Measurements from ENCODE around the gene USP11.
A peak's percentile ranks its signal among the peaks of the same experiment; 100 is the strongest.

The USP11 gene

DNA sequence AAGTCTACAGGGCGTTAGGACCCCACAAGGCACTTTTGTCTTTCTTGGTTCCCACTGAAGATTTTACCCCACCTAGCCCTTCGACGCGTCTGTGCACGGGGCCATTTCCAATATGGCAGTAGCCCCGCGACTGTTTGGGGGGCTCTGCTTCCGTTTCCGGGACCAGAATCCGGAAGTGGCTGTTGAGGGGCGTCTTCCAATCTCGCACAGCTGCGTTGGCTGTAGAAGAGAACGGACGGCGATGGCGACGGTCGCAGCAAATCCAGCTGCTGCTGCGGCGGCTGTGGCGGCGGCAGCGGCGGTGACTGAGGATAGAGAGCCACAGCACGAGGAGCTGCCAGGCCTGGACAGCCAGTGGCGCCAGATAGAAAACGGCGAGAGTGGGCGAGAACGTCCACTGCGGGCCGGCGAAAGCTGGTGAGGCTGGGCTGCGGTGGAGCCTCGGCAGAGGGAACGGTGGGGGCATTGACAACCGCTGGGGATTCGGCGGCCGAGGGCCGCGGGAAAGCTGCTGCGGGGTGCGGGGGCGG, at the start of gene USP11:
USP11 (plus strand) TSS at position 207 of the 530 bp plus-strand sequence; CDS start at position 242, 35 bp downstream.
- DNase-seq (ENCODE audit: low read depth) = peak; percentile 28

DNA sequence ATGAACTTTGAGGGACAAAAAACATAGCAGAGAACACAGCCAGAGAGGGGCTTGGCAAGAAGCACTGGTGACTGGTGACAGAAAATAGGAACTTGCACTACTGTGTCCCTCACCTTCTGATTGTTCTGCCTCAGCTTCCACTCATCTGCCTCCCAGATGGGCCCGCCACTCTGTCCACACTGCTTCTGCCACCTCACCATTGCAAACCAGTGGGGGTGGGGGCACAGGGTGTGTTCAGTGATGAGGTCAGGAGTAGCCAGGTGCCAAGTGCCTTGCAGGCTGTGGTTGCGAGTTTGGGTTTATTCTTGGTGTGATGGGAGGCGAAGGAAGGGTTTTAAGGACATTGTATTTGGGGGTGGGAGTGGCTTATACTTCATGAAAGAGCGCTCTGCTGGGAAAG, 48.3 kb upstream of the USP11 start:
- no peak for DNase-seq (ENCODE audit: low read depth)

DNA sequence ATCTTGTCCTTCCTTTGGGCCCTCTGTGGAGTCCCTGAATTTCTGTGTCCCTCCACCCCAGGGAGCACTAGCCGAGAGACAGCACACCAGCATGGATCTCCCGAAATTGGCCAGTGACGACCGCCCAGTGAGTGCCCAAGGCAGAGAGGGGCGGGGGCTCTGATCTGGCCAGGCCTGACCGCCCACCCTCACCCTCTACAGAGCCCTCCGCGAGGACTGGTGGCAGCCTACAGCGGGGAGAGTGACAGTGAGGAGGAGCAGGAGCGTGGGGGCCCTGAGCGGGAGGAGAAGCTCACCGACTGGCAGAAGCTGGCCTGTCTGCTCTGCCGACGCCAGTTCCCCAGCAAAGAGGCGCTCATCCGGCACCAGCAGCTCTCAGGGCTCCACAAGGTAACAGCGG, 47.6 kb upstream of the USP11 start:
- DNase-seq (ENCODE audit: low read depth) = no peak

DNA sequence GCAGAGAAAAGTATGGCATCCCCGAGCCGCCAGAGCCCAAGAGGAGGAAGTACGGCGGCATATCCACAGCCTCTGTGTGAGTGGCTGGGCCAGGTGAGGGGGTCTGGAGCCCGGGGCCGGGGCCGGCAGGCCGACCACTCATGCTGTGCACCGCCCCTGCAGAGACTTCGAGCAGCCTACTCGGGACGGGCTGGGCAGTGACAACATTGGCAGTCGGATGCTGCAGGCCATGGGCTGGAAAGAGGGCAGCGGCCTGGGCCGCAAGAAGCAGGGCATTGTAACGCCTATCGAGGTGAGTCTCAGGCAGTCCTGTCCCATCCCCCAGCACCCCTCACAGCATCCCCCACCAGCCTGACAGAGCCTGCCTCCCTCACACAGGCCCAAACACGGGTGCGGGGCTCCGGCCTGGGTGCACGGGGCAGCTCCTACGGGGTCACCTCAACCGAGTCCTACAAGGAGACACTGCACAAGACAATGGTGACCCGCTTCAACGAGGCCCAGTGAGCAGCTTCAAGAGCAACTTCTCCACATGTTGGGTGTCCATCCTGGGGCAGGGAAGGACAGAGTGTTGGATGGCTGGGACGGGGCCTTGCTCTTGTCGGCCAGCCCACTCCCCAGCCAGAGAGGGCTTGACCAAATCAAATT, 46.6 kb upstream of the USP11 start:
- DNase-seq (ENCODE audit: low read depth) = no peak

DNA sequence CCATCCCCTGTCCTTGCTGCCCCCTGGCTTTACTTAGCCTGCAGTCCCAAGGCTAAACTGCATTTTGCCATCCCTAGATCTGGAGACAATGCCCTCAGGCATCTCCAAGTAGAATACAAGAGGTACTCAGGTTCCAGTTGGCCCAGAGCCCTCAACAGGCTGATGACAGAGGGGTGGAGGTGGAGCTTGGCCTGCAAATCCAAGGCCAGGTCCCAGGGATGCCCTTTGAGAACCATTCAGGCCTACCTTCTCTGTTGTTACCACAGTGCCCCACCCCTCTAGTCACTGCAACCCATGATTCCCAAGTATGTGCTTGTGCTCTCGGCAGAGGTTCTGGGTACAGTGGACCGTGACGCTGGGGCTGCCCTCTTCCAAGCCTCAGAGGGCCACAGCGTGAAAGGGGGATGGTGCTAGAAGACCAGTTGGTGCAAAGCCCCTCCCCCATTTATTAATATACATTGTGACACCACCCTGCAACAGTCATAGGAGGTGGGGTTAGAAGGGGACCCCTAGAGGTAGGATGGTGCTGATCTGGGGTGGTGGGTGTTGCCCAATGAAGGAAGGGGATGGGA, 45.6 kb upstream of the USP11 start:
- DNase-seq (ENCODE audit: low read depth) = no peak

DNA sequence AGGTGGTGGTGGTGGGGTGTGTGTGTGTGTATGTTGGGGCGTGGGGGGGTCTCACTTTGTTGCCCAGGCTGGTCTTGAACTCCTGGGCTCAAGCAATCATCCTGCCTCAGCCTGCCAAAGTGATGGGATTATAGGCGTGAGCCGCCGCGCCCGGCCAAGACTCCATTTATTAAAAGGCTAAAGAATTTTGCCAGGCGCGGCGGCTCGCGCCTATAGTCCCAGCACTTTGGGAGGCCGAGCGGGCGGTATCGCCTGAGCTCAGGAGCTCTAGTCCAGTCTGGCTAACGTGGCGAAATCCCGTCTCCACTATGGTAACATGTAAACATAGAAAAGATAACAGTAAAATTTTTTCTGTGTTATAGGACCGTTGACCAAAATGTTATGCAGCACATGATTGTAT, 42.9 kb upstream of the USP11 start:
- DNase-seq (ENCODE audit: low read depth) = no peak

DNA sequence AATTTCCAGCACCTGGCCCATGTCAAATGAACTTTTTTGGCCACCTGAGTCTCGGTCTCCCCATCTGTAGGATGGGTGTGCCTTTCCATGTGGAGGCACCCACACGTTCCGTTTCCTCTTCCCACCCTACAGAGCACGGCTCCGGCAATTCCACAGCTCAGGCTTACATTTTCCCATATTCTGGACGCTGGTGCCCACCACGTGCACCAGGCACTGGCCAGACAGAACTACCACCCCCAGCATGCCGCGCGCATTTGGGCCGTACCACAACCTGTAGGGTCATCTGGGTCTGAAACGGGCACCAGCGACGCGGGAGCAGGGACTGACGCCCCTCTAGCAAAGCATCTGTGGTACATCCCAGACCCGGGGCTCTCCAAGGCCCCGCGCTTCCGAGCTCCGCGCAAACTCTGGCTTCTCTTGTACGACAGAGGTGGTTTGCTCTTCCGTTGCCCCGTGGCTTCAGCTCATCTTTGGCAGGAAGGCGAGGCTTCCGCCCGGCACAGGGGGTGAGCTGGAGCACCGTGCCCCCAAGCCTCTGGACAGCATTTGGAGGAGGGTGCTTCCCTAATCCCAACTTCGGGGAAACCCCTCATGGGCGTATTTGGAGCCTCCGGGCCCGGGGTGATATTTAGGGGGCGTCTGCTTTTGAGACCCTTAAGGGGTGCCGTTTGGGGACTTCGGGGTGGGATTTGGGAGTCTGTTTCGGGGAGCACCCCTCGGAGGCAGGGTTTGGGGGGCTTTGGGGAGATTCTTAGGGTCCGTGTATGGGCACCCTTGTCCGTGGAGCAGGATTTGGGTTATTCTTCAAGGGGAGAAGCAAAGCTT, 42.2 kb upstream of the USP11 start:
- peak; percentile 63 for DNase-seq (ENCODE audit: low read depth)

DNA sequence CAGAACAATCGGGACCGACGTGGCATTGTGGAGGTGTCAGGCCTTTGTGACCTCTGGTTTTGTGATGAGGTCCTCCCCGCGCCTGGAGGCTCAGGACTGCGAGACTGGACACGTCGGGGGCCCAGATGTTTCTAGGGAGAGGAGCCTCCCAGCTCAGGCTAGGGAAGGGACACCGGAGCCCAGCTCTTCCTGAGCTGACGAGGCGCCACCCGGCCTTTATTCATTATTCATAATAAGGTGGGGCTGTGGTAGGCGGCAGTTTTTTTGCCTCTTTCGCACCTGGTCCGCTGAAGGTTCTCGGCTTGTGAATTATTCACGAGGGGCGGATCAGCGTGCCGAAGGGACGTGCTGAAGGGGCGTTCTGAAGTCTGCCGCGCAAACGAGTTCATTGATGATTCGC, 41.5 kb upstream of the USP11 start:
- peak; percentile 21 for DNase-seq (ENCODE audit: low read depth)

DNA sequence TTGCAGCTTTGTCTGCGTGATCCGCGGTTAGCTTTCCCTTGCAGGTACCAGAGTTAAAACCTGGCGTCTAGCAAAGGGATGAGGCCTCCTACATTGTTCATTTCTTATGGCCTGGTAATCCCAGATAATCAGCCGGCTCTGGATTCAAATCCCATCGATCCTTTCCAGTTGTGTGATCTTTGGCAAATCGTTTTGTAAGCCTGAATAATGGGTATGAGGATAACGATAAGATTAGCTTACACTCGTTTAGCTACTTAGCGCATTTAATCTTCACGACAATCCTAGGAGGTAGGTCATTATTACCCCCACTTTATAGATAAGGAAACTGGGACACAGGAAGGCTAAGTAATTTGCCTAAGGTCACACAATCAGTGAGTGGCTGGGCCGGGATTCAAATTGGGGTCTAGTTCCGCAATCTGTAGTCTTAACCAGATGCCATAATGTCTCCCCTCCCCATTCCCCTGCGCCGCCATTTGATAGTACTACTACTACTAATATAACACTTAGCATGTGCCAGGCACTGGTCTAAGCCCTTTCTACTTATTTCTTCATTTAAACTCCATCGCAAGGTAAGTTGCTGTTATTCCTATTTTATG, 40.9 kb upstream of the USP11 start:
- DNase-seq (ENCODE audit: low read depth) = no peak

DNA sequence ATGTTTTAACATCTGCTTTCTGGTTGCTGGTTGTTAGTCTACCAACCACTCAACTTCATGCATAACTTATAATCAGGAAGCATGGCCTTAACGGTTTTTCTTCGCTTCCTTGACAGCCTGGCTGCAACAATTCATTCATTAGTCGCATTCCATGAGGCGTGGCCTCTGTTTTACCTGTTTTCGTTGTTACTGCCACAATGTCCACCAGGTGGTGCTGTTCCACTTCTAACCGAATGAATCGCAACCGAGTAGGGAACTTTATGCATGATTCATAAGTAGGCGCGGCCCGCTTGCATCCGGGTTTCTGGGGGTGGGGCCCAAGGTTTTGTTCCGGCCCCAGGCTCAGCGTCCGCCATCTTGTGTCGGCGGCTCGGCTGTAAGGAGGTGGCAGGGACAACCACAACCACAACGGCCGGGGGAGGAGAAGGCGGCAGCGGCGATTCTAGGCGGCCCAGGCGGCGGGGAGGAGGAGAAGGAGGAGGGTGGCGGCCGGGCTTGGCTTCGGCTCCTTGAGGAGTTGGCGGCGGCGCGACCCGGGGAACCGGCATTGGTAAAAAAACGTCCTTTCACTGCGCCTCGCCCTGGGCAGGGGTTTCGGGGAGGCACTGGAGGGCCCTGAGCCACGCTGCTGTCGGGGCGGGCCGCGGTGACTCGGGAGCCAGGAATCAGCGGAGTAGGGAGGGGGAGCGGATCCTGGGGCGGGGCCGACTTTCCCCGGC, 39.2 kb upstream of the USP11 start, which contains the start of gene UBA1:
UBA1 (plus strand) TSS at position 355 of the 719 bp plus-strand sequence. CDS start 4,974 bp downstream, outside the sequence.
- DNase-seq (ENCODE audit: low read depth) = peak; percentile 79

DNA sequence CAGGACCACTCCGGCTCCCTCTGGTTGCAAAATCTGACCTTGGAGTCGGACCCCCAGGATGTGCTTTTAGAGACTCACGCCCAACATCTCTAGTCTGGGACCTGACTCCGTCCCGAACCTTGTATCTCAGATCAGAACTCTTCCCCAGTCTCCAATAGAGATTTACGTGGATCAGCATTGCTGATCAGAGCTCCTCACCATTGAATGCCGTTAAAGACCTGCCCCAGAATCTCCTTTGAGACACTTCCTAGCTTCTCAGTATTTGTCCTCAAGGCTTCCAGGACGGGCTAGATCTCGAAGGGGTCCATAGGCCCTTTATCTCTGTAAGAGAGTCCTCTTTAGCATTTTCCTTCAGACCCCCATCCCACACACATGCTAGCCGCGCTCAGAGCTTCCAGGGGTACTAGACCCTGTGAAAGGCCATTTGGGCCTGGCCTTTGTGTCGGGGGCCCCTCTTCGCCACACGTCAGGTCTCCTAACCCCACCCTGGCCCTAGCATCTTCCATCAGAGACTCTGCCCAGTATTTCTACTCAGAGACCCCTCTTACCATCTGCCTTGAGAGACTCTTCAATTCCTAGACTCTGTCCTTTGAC, 38.5 kb upstream of the USP11 start:
- DNase-seq (ENCODE audit: low read depth) = no peak

DNA sequence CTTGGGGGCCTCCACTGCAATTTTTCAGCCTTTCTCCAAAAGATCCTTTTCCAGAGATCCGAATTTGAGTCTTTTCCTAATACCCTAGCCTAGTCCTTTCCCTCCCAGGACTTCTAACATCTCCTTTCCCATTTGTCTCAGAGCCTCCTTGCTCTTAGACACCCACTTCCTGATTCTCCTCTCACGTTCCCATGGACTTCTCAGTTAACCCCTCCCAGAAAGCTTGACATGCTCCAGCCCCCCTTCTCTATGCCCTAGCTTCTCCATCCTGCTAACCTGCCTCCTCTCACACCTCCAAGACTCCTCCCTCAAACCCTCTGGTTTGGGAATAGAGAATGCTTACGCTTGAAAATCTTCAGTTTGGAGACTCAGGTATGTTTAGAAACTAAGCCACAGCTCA, 36.7 kb upstream of the USP11 start:
- no peak for DNase-seq (ENCODE audit: low read depth)

DNA sequence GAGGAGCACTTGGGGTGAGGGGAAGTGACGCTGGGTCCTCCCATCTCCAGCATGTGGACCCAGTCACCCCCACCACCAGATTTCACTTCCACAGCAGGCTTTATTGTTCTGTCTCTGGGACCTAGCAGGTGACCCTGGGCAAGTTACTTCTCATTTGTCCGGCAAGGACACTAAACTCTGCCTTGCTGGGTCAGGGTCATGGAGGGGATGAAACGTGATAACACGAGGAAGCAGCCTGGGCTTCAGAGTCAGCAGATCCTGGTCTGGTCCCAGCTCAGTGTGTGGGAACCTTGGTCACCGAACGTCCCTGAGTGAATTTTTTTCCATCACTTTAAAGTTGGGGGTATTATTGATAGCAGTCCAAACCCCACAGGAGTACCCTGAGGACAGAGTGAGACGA, 35.3 kb upstream of the USP11 start:
- DNase-seq (ENCODE audit: low read depth) = no peak

DNA sequence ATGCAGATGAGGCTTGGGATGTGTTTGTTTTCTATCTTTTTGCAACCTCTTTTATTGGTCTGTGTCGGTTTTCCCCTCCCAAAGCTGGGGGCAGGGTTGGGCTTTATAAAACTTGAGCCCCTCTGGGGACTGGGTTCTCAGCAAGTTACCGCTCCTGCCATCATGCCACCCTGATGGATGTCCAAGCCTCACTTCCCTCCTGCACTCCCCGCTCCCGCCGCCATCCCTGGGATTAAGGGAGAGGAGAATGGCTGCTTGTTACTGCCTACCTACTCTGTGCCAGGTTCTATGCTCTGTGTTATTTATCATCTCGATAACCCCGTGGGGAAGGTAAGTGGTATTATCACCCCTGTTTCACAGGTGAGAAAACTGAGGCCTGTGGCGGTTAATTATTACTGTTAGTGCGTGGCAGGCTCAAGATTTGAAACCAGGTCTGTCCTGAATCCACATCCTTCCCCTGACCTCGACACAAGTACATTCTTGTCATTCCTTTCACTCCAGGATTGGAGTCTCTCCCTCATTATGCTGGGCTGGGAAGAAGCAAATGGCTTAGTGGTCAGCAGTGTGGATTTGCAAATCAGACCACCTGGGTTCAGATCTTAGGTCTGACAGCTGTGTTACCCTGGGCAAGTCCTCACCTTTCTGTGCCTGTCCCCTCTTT, 34.7 kb upstream of the USP11 start:
- no peak for DNase-seq (ENCODE audit: low read depth)

DNA sequence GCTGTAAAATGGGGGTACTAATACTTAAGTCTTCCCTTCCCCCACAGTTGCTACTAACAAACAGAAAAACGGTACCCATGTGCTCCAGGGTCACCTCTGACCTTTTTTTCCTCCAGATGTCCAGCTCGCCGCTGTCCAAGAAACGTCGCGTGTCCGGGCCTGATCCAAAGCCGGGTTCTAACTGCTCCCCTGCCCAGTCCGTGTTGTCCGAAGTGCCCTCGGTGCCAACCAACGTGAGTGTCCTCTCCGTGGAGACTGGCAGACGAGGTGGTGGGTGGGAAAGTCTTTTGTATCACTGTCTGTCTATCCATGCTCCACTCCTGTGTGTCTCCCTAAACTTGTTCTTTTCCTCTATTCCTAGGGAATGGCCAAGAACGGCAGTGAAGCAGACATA, 34.1 kb upstream of the USP11 start:
- no peak for DNase-seq (ENCODE audit: low read depth)

DNA sequence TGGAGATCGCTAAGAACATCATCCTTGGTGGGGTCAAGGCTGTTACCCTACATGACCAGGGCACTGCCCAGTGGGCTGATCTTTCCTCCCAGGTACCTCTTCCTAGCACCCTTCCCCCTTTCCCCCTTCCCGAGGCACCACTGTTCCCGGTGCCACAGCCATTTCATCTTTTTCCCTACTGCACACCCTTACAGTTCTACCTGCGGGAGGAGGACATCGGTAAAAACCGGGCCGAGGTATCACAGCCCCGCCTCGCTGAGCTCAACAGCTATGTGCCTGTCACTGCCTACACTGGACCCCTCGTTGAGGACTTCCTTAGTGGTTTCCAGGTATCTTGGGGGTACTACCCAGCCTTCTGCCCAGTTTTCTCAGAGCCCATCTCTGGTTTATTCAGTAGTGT, 33.5 kb upstream of the USP11 start:
- no peak for DNase-seq (ENCODE audit: low read depth)

DNA sequence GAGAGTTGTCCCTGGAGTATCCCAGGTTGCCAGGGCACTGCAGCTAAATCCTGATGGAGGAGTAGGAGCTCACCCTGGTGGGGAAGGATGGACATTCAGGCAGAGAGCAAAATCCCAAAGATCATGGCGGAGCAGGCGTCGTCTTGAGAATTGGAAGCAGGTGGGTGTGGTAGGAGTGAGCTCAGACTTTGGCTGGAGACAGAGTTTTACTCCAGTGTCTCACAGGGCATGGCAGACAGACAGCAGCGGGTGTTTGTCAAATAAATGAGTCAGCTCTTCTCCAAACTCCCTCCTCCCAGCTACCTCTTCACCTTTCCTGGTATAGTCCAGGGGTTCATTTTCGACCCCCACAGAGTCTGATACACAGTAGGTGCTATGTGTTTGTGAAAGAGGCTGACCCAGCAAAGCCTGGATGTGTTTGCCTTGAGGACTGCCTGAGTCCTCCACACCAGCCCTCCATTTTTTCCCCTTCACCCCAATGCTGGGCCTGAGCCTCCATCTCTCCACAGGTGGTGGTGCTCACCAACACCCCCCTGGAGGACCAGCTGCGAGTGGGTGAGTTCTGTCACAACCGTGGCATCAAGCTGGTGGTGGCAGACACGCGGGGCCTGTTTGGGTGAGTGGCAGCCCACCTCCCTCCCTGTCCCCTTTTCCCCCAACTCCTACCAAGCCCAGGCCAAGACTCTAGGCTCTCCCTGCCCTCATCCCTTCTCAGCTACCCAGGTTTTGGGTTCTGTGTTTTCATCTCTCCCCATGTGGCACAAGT, 32.2 kb upstream of the USP11 start:
- DNase-seq (ENCODE audit: low read depth) = no peak

DNA sequence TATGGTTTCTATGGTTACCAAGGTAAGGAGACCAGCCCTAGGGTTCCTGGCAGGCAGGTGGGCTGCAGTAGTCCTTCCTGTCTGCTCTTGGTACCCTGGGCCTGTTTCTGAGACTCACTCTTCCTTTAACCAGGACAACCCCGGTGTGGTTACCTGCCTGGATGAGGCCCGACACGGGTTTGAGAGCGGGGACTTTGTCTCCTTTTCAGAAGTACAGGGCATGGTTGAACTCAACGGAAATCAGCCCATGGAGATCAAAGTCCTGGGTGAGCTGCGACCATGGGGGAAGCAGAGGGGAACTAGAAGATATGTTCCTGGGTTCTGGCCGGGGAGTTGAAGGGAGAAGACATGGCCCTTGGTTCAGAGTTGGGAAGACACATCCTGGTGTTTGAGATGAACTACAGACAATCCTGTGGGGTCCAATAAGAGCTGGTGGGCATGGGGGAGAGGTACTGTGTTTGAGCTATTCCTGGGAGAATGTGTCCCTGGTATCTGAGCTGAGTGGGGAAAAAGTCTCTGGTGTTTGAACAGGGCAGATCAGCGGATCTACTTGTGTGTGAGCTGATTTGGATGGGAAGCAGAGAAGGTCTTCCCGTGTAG, 31.4 kb upstream of the USP11 start:
- no peak for DNase-seq (ENCODE audit: low read depth)

DNA sequence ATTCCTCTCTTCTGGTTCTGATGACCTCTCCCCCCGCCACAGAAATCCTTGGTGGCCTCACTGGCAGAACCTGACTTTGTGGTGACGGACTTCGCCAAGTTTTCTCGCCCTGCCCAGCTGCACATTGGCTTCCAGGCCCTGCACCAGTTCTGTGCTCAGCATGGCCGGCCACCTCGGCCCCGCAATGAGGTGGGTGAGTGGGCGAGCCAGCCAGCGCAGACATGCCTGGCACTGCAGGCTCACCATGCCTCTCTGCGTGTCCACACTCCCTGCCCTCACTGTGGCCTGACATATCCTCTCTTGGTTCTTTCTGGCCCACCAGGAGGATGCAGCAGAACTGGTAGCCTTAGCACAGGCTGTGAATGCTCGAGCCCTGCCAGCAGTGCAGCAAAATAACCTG, 30.5 kb upstream of the USP11 start:
- DNase-seq (ENCODE audit: low read depth) = no peak

DNA sequence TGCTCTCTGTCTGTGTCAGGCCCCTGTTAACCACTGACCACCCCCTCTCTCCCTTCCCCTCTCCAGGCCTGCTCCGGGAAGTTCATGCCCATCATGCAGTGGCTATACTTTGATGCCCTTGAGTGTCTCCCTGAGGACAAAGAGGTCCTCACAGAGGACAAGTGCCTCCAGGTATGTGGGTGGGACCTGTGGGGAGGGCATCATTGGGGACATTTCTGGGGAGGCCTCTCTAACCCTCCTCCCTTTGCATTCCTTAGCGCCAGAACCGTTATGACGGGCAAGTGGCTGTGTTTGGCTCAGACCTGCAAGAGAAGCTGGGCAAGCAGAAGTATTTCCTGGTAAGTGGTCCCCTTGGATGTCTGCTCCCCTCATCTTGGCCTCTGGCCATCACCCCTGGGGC, 29.9 kb upstream of the USP11 start:
- DNase-seq (ENCODE audit: low read depth) = no peak

Measured in stimulated activated CD8-positive, alpha-beta memory T cell treated with anti-CD3 and anti-CD28 coated beads, Interleukin-7, amount 100 ng/mL, for 24 hours (primary cell).